ENCODE measurements around the gene PDP2. TPM values are rescaled to one million over a fixed set of nuclear protein-coding genes. Genes with fewer than 3 reads are reported as not detected.
A peak's percentile ranks its signal among the peaks of the same experiment; 100 is the strongest.

The PDP2 gene
- total and polyA plus RNA-seq, 2 of the 4 experiments (the other 2 are of a cell fraction) = 5.3 to 16.8 TPM

DNA sequence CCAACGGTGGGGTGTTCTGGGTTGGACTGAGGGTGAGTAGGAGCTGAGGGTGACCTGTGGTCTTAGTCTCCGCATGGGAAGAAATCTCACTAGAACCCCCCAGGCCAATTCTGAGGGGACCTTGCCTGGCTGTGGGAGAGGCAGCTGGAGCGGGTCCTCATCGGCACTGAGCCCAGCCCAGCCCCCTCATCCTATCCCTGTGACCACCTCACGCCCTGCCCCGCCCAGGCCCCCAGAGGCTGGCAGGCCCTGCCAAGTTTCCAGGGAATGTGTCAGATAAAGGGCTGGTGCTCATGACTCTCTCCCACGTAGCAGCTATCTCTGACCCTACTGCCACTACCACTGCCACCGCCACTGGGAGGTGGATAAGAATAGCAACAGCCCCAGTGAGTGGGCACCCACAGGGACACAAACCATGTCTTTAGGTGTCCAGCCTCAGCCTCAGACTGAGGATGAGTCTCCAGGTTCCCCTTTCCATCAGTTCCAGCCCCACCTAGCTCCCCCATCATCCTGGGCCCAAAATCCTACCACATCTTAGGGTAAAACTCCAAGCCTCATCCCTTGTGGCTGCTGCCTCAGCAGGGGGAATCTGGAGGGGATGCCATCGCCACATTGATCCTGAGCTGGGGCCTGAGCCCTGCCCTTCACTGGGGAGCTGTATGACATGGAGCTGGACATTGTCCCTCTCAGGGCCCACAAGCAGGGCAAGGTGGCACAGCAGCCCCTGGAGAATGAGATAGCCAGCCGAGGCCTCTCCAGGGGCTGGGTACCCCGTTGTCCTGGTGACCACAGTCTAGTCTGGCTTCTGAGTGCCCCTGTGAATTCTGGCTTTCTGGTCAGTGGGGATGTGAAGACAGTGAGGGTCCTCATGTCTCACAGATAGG, 23.5 kb downstream of the PDP2 start:
- peak overlapping the region; percentile 38 for H2AK9ac ChIP-seq (replicated peaks; ENCODE audit: low read depth, low read length, poor library complexity)
- DNase-seq = no peak
- H2BK20ac ChIP-seq (ENCODE audit: low read depth, low read length) = peak overlapping the region; percentile 95
- peak overlapping the region; percentile 43; the same call in 2 of the 3 replicates for H2BK15ac ChIP-seq (ENCODE audit: low read depth, low read length)
- H3K23ac ChIP-seq (ENCODE audit: low read depth, low read length) = peak overlapping the region; percentile 81; the same call in 1 of the 2 replicates
- peak overlapping the region; percentile 96 for H3K4ac ChIP-seq (ENCODE audit: low read depth, low read length)
- peak overlapping the region; percentile 88 for H2AK5ac ChIP-seq (ENCODE audit: low read depth, low read length)
- peak overlapping the region; percentile 89 for H4K91ac ChIP-seq (ENCODE audit: insufficient read depth, low read depth, low read length)
- H3K9me1 ChIP-seq (ENCODE audit: insufficient read depth, low read length) = peaks cover 49% of the 10 kb centered on the region
- ATAC-seq (ENCODE audit: low read depth) = no peak
- no peaks in the 10 kb centered on the region for H3K27me3 ChIP-seq (ENCODE audit: control insufficient read depth, insufficient read depth, low read length)
- 93% methylated on average over 3 of the region's 11 CpGs; no CpG with 5 or more reads in 1 of the 2 experiments for WGBS, 2 experiments (ENCODE audit: extremely low coverage in 2 of 2, insufficient read length in 1 of 2)
- H2BK120ac ChIP-seq (ENCODE audit: low read depth, low read length) = peak overlapping the region; percentile 98
- peak overlapping the region; percentile 61; the same call in 1 of the 2 replicates for H3K27ac ChIP-seq (ENCODE audit: insufficient read depth, low read length)
- no peak overlapping the region for H3K56ac ChIP-seq (ENCODE audit: extremely low read depth, insufficient read depth, low read length)
- H3K4me2 ChIP-seq (ENCODE audit: low read depth, low read length) = no peak overlapping the region
- dilution Hi-C loops (cut with HindIII; ENCODE audit: low sequenced_read_pairs, unreplicated experiment) (no loop called here), intact Hi-C loops (cut with micrococcal nuclease) (no loop called here), in situ Hi-C loops (cut with MboI; ENCODE audit: low sequenced_read_pairs) (no loop called here)
- H2BK5ac ChIP-seq (ENCODE audit: low read depth, low read length, poor library complexity, severe bottlenecking) = peak overlapping the region; percentile 61
- H3K4me3 ChIP-seq (ENCODE audit: insufficient read depth, low read depth, low read length) = no peak overlapping the region
- H3K4me1 ChIP-seq (ENCODE audit: control insufficient read depth, insufficient read depth, low read length) = peaks cover 43% of the 10 kb centered on the region
- peak overlapping the region; percentile 65 for H4K5ac ChIP-seq (ENCODE audit: low read depth, low read length)
- H4K20me1 ChIP-seq (ENCODE audit: insufficient read depth, low read length) = no peaks in the 10 kb centered on the region
- H3K9me3 ChIP-seq (ENCODE audit: control insufficient read depth, insufficient read depth, low read length) = no peaks in the 10 kb centered on the region
- no peak for TF ChIP-seq FOS (IDR thresholded peaks at IDR 0.05; ENCODE audit: low read depth, low read length)
- no peak for TF ChIP-seq RCOR1 (IDR thresholded peaks at IDR 0.05; ENCODE audit: insufficient replicate concordance, low read length)
- no peak for TF ChIP-seq SMC3 (IDR thresholded peaks at IDR 0.05; ENCODE audit: low read depth, low read length)
- TF ChIP-seq, protein P1, sequence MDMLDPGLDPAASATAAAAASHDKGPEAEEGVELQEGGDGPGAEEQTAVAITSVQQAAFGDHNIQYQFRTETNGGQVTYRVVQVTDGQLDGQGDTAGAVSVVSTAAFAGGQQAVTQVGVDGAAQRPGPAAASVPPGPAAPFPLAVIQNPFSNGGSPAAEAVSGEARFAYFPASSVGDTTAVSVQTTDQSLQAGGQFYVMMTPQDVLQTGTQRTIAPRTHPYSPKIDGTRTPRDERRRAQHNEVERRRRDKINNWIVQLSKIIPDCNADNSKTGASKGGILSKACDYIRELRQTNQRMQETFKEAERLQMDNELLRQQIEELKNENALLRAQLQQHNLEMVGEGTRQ (IDR thresholded peaks at IDR 0.05; ENCODE audit: low read depth, low read length) = no peak
- no peak overlapping the region for H3K9ac ChIP-seq (ENCODE audit: low read depth, low read length)
- CTCF ChIA-PET = interaction anchor here (1.1 kb wide), 1 partner anchor 25 kb away, joined by 3 read pairs; no protein-coding TSS in a partner anchor
- H3K79me1 ChIP-seq (ENCODE audit: low read depth in 1 of 2, low read length in 2 of 2) = peaks cover 0 to 10% of the 10 kb centered on the region in 2 experiments; a peak in 2 of 4 replicates
- H2AFZ ChIP-seq (replicated peaks; ENCODE audit: low read length, poor library complexity) = peak overlapping the region; percentile 9
- peak overlapping the region; percentile 85 for H3K18ac ChIP-seq (ENCODE audit: low read depth, low read length)
- H3K14ac ChIP-seq (replicated peaks; ENCODE audit: low read depth, low read length) = peak overlapping the region; percentile 87
- peak overlapping the region; percentile 52 to 97; a peak in 2 of 4 replicates for H4K8ac ChIP-seq (ENCODE audit: low read depth in 2 of 2, low read length in 2 of 2)
- POLR2A ChIA-PET (ENCODE audit: unreplicated experiment) = interaction anchor here (0.5 kb wide), 1 partner anchor 14 kb away, joined by 4 read pairs; no protein-coding TSS in a partner anchor
- no peaks in the 10 kb centered on the region for H3K36me3 ChIP-seq (ENCODE audit: control insufficient read depth, insufficient read depth, low read length)
- no TSS peak for BruUV-seq (replicated peaks)
